Kidney (tissue), 14 donors: ENCODE data around the gene PIGV. TPM values are rescaled to one million over a fixed set of nuclear protein-coding genes. Genes with fewer than 3 reads are reported as not detected.

Experiments
- DNase-seq, 5 donors: peaks; one replicate each; pipeline ENCODE4 v3.0.0-alpha.2; 2013 to 2020
- FAIRE-seq: peaks from 2 replicates; lab custom pipeline; 2012; peaks lifted over from hg19 to GRCh38; lab: Jason Lieb, UNC
- H3K27ac ChIP-seq, 2 donors: one replicate each; pipeline ENCODE4 v1.7.0; 2013; ENCODE audit warnings: low read depth in 2 of 2, low read length in 2 of 2, inconsistent platforms in 1 of 2
- H3K27me3 ChIP-seq: one replicate; pipeline ENCODE4 v1.7.1; 2013; ENCODE audit warnings: low read length, inconsistent platforms; ENCODE audit not compliant: control insufficient read depth, insufficient read depth
- H3K36me3 ChIP-seq, 3 donors: one replicate each; pipeline versions ENCODE4 v1.7.0 to v1.7.1; 2013; ENCODE audit warnings: low read length in 3 of 3, control low read depth in 1 of 3, inconsistent platforms in 1 of 3; ENCODE audit not compliant: insufficient read depth in 3 of 3, control insufficient read depth in 2 of 3
- H3K4me1 ChIP-seq, 3 donors: one replicate each; pipeline versions ENCODE4 v1.7.0 to v1.7.1; 2013; ENCODE audit warnings: low read length in 3 of 3, inconsistent platforms in 1 of 3, low read depth in 1 of 3; ENCODE audit not compliant: control insufficient read depth in 2 of 3, insufficient read depth in 2 of 3
- H3K4me3 ChIP-seq, 3 donors: one replicate each; pipeline versions ENCODE4 v1.7.0 to v1.8.1; 2013; ENCODE audit warnings: low read length in 3 of 3, control low read depth in 1 of 3, inconsistent platforms in 1 of 3
- H3K9ac ChIP-seq, 3 donors: one replicate each; pipeline versions ENCODE4 v1.7.0 to v1.7.1; 2013; ENCODE audit warnings: low read length in 3 of 3, control low read depth in 1 of 3, inconsistent platforms in 1 of 3
- H3K9me3 ChIP-seq, 3 donors: one replicate each; pipeline versions ENCODE4 v1.7.0 to v1.7.1; 2013; ENCODE audit warnings: low read length in 3 of 3, control low read depth in 1 of 3, inconsistent platforms in 1 of 3; ENCODE audit not compliant: control insufficient read depth in 2 of 3, insufficient read depth in 1 of 3
- CTCF ChIP-seq: IDR thresholded peaks from 3 replicates; pipeline ENCODE4 v1.5.1; 2012; ENCODE audit warnings: mild to moderate bottlenecking, moderate library complexity, borderline replicate concordance; ENCODE audit not compliant: insufficient read depth; ENCODE audit errors: extremely low read depth
- intact Hi-C: fragments of 100-400 bp; cut with DNase I; formaldehyde crosslinking; loops from one replicate; pipeline ENCODE4 v1.11.1; 2022
- polyA plus RNA-seq: library from polyadenylated mRNA; stranded (reverse); fragments of 350-450 nt; fragmentation: Illumina TruSeq; extraction: RNeasy Lipid Tissue Mini Kit (QIAGEN cat#74804); gene quantifications from one replicate; pipeline ENCODE4 v1.2.3, GENCODE V29; 2014; ENCODE audit warnings: low read depth, low replicate concordance; ENCODE audit not compliant: insufficient read depth
- total RNA-seq: library from RNA; stranded (reverse); fragmentation: NEBNext Ultra II Directional; extraction: Animal tissue kit (Norgen Biotek cat#: 25700); gene quantifications from one replicate; pipeline ENCODE4 v1.2.1, GENCODE V29; 2021
- donor health status: control.
- donor health status: control.
- donor health status: control.
- donor health status: control.
- donor health status: control.
- donor health status: DM: yes; HTN: yes; CAD: no.
- donor health status: Normal renal cell carcinoma (clear cell type).

PIGV gene
- total and polyA plus RNA-seq, 2 donors from 2014 or later: 13.8 to 15.5 TPM

GRCh38 chr1:26838474-26839338 lies 51.0 kb downstream of the PIGV start:
- Histone ChIP-seq H3K36me3 (peaks cover 3 to 15% (median 13%) of the 10 kb centered on the region in 3 donors), H3K9me3 (no peaks in the 10 kb centered on the region), H3K4me1 (no peaks in the 10 kb centered on the region), H3K27me3 (no peaks in the 10 kb centered on the region), H3K9ac (no peak overlapping the region), H3K27ac (no peak overlapping the region), H3K4me3 (no peak overlapping the region)
- intact Hi-C loops: no loop called here
- FAIRE-seq (no peak), DNase-seq (no peak)
- TF ChIP-seq CTCF: no peak

GRCh38 chr1:26839339-26839722 lies 51.6 kb downstream of the PIGV start:
- DNase-seq: no peak
- Histone ChIP-seq H3K9me3 (no peaks in the 10 kb centered on the region), H3K27ac (no peak overlapping the region), H3K27me3 (no peaks in the 10 kb centered on the region), H3K4me1 (no peaks in the 10 kb centered on the region), H3K9ac (no peak overlapping the region), H3K4me3 (no peak overlapping the region), H3K36me3 (peaks cover 1 to 17% (median 12%) of the 10 kb centered on the region in 3 donors)
- intact Hi-C loops: no loop called here
- FAIRE-seq: no peak
- TF ChIP-seq CTCF: no peak

- H3K4me3 ChIP-seq: no peak overlapping the region
- H3K36me3 ChIP-seq: peaks cover 0 to 17% (median 8%) of the 10 kb centered on the region in 3 donors
- no peak overlapping the region for H3K9ac ChIP-seq
- no peak for TF ChIP-seq CTCF
- H3K4me1 ChIP-seq: no peaks in the 10 kb centered on the region
- no peak overlapping the region for H3K27ac ChIP-seq
- FAIRE-seq: no peak
- intact Hi-C loops: no loop called here
- H3K9me3 ChIP-seq: no peaks in the 10 kb centered on the region
- DNase-seq: no peak
- no peaks in the 10 kb centered on the region for H3K27me3 ChIP-seq
These were observed 52.0 kb downstream of the PIGV start for GRCh38 chr1:26839779-26840178.
